Upper lobe of left lung (tissue), 6 donors: ENCODE data around the gene IGF2R. TPM values are rescaled to one million over a fixed set of nuclear protein-coding genes. Genes with fewer than 3 reads are reported as not detected.

Source experiments
- ATAC-seq, 2 donors: fragments of 200-7000 bp; cut with Tn5 transposase; one replicate each; pipeline ENCODE4 v1.9.1; 2022; ENCODE audit warnings: mild to moderate bottlenecking in 2 of 2, moderate library complexity in 2 of 2; ENCODE audit not compliant: low FRiP score in 2 of 2
- DNase-seq, 2 donors: peaks; one replicate each; pipeline ENCODE4 v3.0.0-alpha.2; 2019 to 2020
- H3K27ac ChIP-seq, 4 donors: fragments of 200-600 bp; sonication (generic); one replicate each; pipeline ENCODE4 v1.5.1; 2016 to 2019
- H3K27me3 ChIP-seq, 4 donors: fragments of 200-600 bp; sonication (generic); one replicate each; pipeline ENCODE4 v1.5.1; 2017 to 2019
- H3K36me3 ChIP-seq, 4 donors: fragments of 200-600 bp; sonication (generic); one replicate each; pipeline ENCODE4 v1.5.1; 2016 to 2019
- H3K4me1 ChIP-seq, 4 donors: fragments of 200-600 bp; sonication (generic); one replicate each; pipeline ENCODE4 v1.5.1; 2018 to 2019
- H3K4me3 ChIP-seq, 4 donors: fragments of 200-600 bp; sonication (generic); one replicate each; pipeline ENCODE4 v1.5.1; 2017 to 2019; ENCODE audit warnings: mild to moderate bottlenecking in 2 of 4, moderate library complexity in 1 of 4
- H3K9me3 ChIP-seq, 4 donors: fragments of 200-600 bp; sonication (generic); one replicate each; pipeline ENCODE4 v1.5.1; 2018 to 2019
- EP300 ChIP-seq, 4 donors: sonication (generic); formaldehyde crosslinking; IDR thresholded peaks; one replicate each; pipeline ENCODE4 v1.5.1; 2017; ENCODE audit warnings: antibody characterized with exemption in 4 of 4, control low read depth in 2 of 4
- POLR2A ChIP-seq, 4 donors: fragments of 450-650 bp; IDR thresholded peaks; one replicate each; pipeline ENCODE4 v1.5.1; 2016 to 2017; ENCODE audit warnings: antibody characterized with exemption in 4 of 4, mild to moderate bottlenecking in 2 of 4
- POLR2AphosphoS5 ChIP-seq, 2 donors: sonication (generic); formaldehyde crosslinking; IDR thresholded peaks; one replicate each; pipeline ENCODE4 v1.5.1; 2017; ENCODE audit warnings: antibody characterized with exemption in 2 of 2
- WGBS, 2 donors: methylation state at CpG; one replicate each; pipeline ENCODE4 v1.1.5; 2017 to 2018; 5-methylcytosine and 5-hydroxymethylcytosine counted together
- total RNA-seq, 6 donors: library from RNA; depleted of rRNA in 4 of 6; stranded (reverse); fragments of >200 nt in 4 of 6; gene quantifications; one replicate each; pipeline versions ENCODE4 v1.1.0 to v1.2.1, GENCODE V29; 2016 to 2021
- TF ChIP-seq, protein P1 (sequence below), 6 experiments: fragments of 450-650 bp in 4 of 6; fragments of 200-600 bp in 2 of 6; sonication (generic) in 2 of 6; IDR thresholded peaks; one replicate each; pipeline ENCODE4 v1.5.1; 2016 to 2019; ENCODE audit warnings: antibody characterized with exemption in 6 of 6
- donor health status: DM: no; HTN: no; CAD: no; lungs with moderate emphysema.
- donor health status: DM: no; HTN: yes; CAD: no; lungs with severe emphysema.

Gene IGF2R
- total RNA-seq, 6 donors from 2014 or later, result 103 to 150 (median 128) TPM

DNA sequence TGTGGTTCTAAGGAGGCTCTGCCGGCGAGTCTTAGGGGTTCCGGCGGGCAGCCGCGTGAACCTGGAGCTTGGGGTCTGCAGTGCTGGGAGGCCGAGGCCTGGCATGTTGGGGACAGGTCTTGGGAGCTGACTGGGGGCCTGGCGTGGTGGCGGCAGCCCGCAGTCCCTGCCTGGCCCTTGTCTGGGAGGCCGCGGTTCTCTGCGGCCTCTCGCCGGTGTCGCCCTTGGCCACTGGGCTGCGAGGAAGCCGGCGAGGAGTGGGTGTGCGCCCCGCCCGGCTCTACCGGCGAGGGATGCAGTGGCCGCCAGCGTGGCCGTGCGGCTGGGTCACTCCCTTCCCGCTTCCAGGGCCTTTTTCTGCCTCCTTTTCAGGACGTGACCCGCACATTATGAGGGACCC lies 36.3 kb downstream of the IGF2R start:
- H3K9me3 ChIP-seq, result no peaks in the 10 kb centered on the region
- DNase-seq (peak in 1 of 2 donors; percentile 77), ATAC-seq (peak in 1 of 2 donors; percentile 3)
- H3K4me1 ChIP-seq, result peaks cover 17 to 46% (median 27%) of the 10 kb centered on the region in 4 donors
- TF ChIP-seq, protein P1, sequence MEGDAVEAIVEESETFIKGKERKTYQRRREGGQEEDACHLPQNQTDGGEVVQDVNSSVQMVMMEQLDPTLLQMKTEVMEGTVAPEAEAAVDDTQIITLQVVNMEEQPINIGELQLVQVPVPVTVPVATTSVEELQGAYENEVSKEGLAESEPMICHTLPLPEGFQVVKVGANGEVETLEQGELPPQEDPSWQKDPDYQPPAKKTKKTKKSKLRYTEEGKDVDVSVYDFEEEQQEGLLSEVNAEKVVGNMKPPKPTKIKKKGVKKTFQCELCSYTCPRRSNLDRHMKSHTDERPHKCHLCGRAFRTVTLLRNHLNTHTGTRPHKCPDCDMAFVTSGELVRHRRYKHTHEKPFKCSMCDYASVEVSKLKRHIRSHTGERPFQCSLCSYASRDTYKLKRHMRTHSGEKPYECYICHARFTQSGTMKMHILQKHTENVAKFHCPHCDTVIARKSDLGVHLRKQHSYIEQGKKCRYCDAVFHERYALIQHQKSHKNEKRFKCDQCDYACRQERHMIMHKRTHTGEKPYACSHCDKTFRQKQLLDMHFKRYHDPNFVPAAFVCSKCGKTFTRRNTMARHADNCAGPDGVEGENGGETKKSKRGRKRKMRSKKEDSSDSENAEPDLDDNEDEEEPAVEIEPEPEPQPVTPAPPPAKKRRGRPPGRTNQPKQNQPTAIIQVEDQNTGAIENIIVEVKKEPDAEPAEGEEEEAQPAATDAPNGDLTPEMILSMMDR (IDR thresholded peaks at IDR 0.05), result no peak
- TF ChIP-seq POLR2AphosphoS5 (IDR thresholded peaks at IDR 0.05) (no peak), POLR2A (IDR thresholded peaks at IDR 0.05) (no peak), EP300 (IDR thresholded peaks at IDR 0.05) (no peak)
- no peak overlapping the region for H3K4me3 ChIP-seq
- no peak overlapping the region for H3K27ac ChIP-seq
- H3K36me3 ChIP-seq, result peaks cover 0 to 4% (median 1%) of the 10 kb centered on the region in 4 donors
- 85 to 92% methylated on average over 13 to 30 of the region's 31 CpGs for WGBS, 2 donors
- H3K27me3 ChIP-seq, result no peaks in the 10 kb centered on the region

DNA sequence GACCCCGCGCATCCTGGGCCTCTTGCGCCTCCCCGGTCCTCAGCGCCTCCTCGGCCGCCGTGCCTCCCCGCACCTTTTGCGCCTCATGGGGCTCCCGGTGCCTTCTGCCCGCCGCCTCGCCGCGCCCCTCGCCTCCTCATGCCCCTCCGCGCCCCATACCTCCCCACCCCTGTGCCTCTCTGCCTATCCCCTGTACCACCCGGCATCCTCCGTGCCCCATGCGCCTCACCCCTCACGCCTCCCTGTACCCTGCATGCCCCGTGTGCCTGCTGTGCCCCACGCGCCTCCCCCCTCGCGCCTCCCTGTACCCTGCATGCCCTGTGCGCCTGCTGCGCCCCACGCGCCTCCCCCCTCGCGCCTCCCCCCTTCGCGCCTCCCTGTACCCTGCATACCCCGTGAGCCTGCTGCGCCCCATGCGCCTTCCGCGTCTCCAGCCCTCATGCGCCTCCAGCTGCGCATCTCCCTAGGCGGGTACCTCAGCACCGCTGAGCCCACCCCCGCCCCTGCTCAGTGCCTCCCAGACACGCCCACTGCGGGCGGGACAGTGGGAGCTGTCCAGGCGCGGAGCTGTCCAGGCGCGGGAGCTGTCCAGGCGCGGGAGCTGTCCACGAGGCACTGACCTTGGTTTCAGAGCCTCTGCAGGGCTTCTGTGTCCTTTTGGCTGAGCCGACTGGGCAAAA lies 37.1 kb downstream of the IGF2R start:
- no peak overlapping the region for H3K4me3 ChIP-seq
- no peak overlapping the region for H3K27ac ChIP-seq
- TF ChIP-seq POLR2A (IDR thresholded peaks at IDR 0.05) (no peak), POLR2AphosphoS5 (IDR thresholded peaks at IDR 0.05) (no peak)
- TF ChIP-seq, protein P1 (IDR thresholded peaks at IDR 0.05), result no peak
- ATAC-seq, result peak; percentile 61 to 81
- peak in 1 of 2 donors; percentile 87 for DNase-seq
- peaks cover 0 to 11% (median 4%) of the 10 kb centered on the region in 4 donors for H3K36me3 ChIP-seq
- no peaks in the 10 kb centered on the region for H3K9me3 ChIP-seq
- 72 to 75% methylated on average over 50 to 55 of the region's 57 CpGs for WGBS, 2 donors
- H3K4me1 ChIP-seq, result peaks cover 17 to 46% (median 27%) of the 10 kb centered on the region in 4 donors
- H3K27me3 ChIP-seq, result no peaks in the 10 kb centered on the region

DNA sequence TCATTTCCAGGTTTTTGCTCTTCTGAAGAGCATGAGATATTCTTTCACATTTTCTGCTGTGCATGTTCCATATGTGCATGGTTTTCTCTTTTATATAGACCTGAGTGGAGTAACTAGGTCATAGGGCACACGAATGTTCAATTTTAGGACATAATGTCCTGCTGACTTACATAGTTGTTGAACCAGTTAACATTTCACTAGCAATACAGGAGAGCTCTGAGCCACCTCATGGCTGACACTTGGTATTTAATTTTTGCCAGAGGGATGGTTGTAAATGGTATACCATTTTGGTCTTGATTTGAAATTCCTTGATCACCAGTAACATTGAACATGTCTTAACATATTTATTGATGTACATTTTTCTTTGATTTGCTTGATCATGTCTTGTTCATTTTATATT lies 38.3 kb downstream of the IGF2R start:
- Histone ChIP-seq H3K27me3 (no peaks in the 10 kb centered on the region), H3K36me3 (peaks cover 0 to 22% (median 12%) of the 10 kb centered on the region in 4 donors), H3K9me3 (no peaks in the 10 kb centered on the region), H3K27ac (peak overlapping the region in 1 of 4 donors; percentile 29), H3K4me1 (peaks cover 17 to 46% (median 27%) of the 10 kb centered on the region in 4 donors), H3K4me3 (no peak overlapping the region)
- WGBS, 2 donors, result 70 to 95% methylated on average over 1 of the region's 1 CpG
- no peak for TF ChIP-seq POLR2A (IDR thresholded peaks at IDR 0.05)
- TF ChIP-seq, protein P1 (IDR thresholded peaks at IDR 0.05), result no peak
- no peak for TF ChIP-seq EP300 (IDR thresholded peaks at IDR 0.05)
- TF ChIP-seq POLR2AphosphoS5 (IDR thresholded peaks at IDR 0.05), result no peak
- DNase-seq (no peak), ATAC-seq (no peak)

DNA sequence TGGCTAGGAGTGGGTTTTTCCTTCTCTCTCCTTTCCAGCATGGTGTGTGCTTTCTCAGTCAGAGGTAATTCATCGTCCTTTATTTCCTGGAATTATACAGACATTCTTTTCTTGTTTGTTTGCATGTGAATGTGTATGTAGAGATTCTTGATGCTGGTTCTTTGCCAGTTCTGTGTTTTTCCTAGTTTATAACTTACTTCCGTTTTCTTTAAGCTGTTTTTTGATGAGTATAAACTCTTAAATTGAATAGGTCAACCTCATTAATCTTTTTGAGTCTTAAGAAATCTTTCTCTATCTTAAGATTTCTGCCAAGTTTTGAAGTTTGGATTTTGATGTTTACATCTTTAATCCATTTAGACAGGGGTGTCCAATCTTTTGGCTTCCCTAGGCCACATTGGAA lies 38.7 kb downstream of the IGF2R start:
- DNase-seq, result no peak
- no peaks in the 10 kb centered on the region for H3K9me3 ChIP-seq
- peak overlapping the region in 2 of 4 donors; percentile 14 to 29 for H3K27ac ChIP-seq
- TF ChIP-seq POLR2AphosphoS5 (IDR thresholded peaks at IDR 0.05) (no peak), EP300 (IDR thresholded peaks at IDR 0.05) (no peak), POLR2A (IDR thresholded peaks at IDR 0.05) (no peak)
- TF ChIP-seq, protein P1 (IDR thresholded peaks at IDR 0.05), result no peak
- 31 to 57% methylated on average over 2 of the region's 2 CpGs for WGBS, 2 donors
- H3K4me3 ChIP-seq, result no peak overlapping the region
- H3K27me3 ChIP-seq, result no peaks in the 10 kb centered on the region
- H3K36me3 ChIP-seq, result peaks cover 0 to 25% (median 15%) of the 10 kb centered on the region in 4 donors
- no peak for ATAC-seq
- peaks cover 17 to 46% (median 27%) of the 10 kb centered on the region in 4 donors for H3K4me1 ChIP-seq
